PC-3 (cell line): ENCODE measurements around the gene DDAH2. TPM values are rescaled to one million over a fixed set of nuclear protein-coding genes. Genes with fewer than 3 reads are reported as not detected.

Experiments used
- ATAC-seq: fragments of 200-7000 bp; cut with Tn5 transposase; 2 replicates; pipeline ENCODE4 v1.9.1; 2020; ENCODE audit warnings: mild to moderate bottlenecking, moderate library complexity
- BruUV-seq: library from RNA; stranded (reverse); fragments of 400-500 nt; replicated peaks from 2 replicates; lab custom pipeline; 2021; lab: Mats Ljungman, UMichigan
- CTCF ChIA-PET: fragments of 300-600 bp; sonication (Branson Sonifier 250); formaldehyde crosslinking; loops from one replicate; lab custom pipeline; 2022; ENCODE audit warnings: antibody characterized with exemption; lab: Charles Lee
- POLR2A ChIA-PET: fragments of 300-600 bp; sonication (Branson Sonifier 250); formaldehyde crosslinking; loops from one replicate; lab custom pipeline; 2022; ENCODE audit warnings: antibody characterized with exemption; ENCODE audit not compliant: unreplicated experiment; lab: Charles Lee
- DNase-seq: peaks from one replicate; pipeline ENCODE4 v3.0.0-alpha.2; 2015
- H2AFZ ChIP-seq: fragments of 300-600 bp; sonication (generic); 2 replicates; pipeline ENCODE4 v1.6.0; 2016; ENCODE audit warnings: antibody characterized with exemption, low read length
- H3F3A ChIP-seq: fragments of 300-600 bp; sonication (generic); one replicate; pipeline ENCODE4 v1.6.0; 2017; ENCODE audit warnings: antibody characterized with exemption, low read length, control low read depth, mild to moderate bottlenecking; ENCODE audit not compliant: unreplicated experiment
- H3K27ac ChIP-seq: fragments of 300-600 bp; sonication (generic); 2 replicates; pipeline ENCODE4 v1.5.1; 2016; ENCODE audit warnings: mild to moderate bottlenecking, low read length
- H3K27me3 ChIP-seq: fragments of 300-600 bp; sonication (generic); 2 replicates; pipeline ENCODE4 v1.6.1; 2016; ENCODE audit warnings: low read length, mixed read lengths
- H3K36me3 ChIP-seq: fragments of 300-600 bp; sonication (generic); 2 replicates; pipeline ENCODE4 v1.6.1; 2016; ENCODE audit warnings: low read depth, mixed run types, low read length, mixed read lengths
- H3K4me1 ChIP-seq: fragments of 300-600 bp; sonication (generic); 2 replicates; pipeline ENCODE4 v1.5.1; 2016; ENCODE audit warnings: low read length; ENCODE audit not compliant: insufficient read depth
- H3K4me2 ChIP-seq: fragments of 300-600 bp; sonication (generic); 2 replicates; pipeline ENCODE4 v1.6.0; 2016; ENCODE audit warnings: low read length
- H3K4me3 ChIP-seq: fragments of 300-600 bp; sonication (generic); 2 replicates; pipeline ENCODE4 v1.5.1; 2016; ENCODE audit warnings: mild to moderate bottlenecking, low read length, mixed read lengths
- H3K79me2 ChIP-seq: fragments of 300-600 bp; sonication (generic); 2 replicates; pipeline ENCODE4 v1.6.1; 2017; ENCODE audit warnings: low read length, mixed read lengths
- H3K9ac ChIP-seq: fragments of 300-600 bp; sonication (generic); 2 replicates; pipeline ENCODE4 v1.6.0; 2016; ENCODE audit warnings: mild to moderate bottlenecking, low read length
- H3K9me2 ChIP-seq: fragments of 300-600 bp; sonication (generic); replicated peaks from 2 replicates; pipeline ENCODE4 v1.6.1; 2016; ENCODE audit warnings: mixed run types, low read length, mixed read lengths
- H3K9me3 ChIP-seq: fragments of 300-600 bp; sonication (generic); 2 replicates; pipeline ENCODE4 v1.6.1; 2016; ENCODE audit warnings: low read length, mixed read lengths
- H4K20me1 ChIP-seq: fragments of 300-600 bp; sonication (generic); 2 replicates; pipeline ENCODE4 v1.6.1; 2016; ENCODE audit warnings: low read length, mixed read lengths
- CTCF ChIP-seq: fragments of 300-600 bp; sonication (generic); conservative IDR thresholded peaks from 2 replicates; pipeline ENCODE4 v1.5.1; 2017; ENCODE audit warnings: antibody characterized with exemption, low read depth, mild to moderate bottlenecking, low read length
- EZH2 ChIP-seq: fragments of 300-600 bp; sonication (generic); IDR thresholded peaks from one replicate; pipeline ENCODE4 v1.6.1; 2017; ENCODE audit warnings: antibody characterized with exemption, mild to moderate bottlenecking, low read length; ENCODE audit not compliant: unreplicated experiment
- EZH2phosphoT487 ChIP-seq: fragments of 300-600 bp; sonication (generic); IDR thresholded peaks from 2 replicates; pipeline ENCODE4 v1.6.1; 2018; ENCODE audit warnings: mild to moderate bottlenecking, antibody characterized with exemption, low read length, borderline replicate concordance
- intact Hi-C: fragments of 100-400 bp; cut with micrococcal nuclease; formaldehyde crosslinking; loops from 2 replicates; pipeline ENCODE4 v1.9.0; 2023
- total RNA-seq: library from RNA; depleted of rRNA; stranded (reverse); fragments of >200 nt; gene quantifications from 2 replicates; pipeline ENCODE4 v1.2.3, GENCODE V29; 2014

Gene DDAH2
- total RNA-seq, 1 experiment from 2014 or later = 65.5 TPM

- BruUV-seq = no TSS peak
- CTCF ChIA-PET = interaction anchor here (0.6 kb wide), 1 partner anchor 48 kb away, joined by 3 read pairs; no protein-coding TSS in a partner anchor
- H3K36me3 ChIP-seq = no peaks in the 10 kb centered on the region
- no peaks in the 10 kb centered on the region for H4K20me1 ChIP-seq
- peak overlapping the region; percentile 28; the same call in 1 of the 2 replicates for H3K9ac ChIP-seq
- no peaks in the 10 kb centered on the region for H3K27me3 ChIP-seq
- H3K4me2 ChIP-seq = peak overlapping the region; percentile 73
- POLR2A ChIA-PET = no interaction called here
- peak; percentile 73 for ATAC-seq
- no peaks in the 10 kb centered on the region for H3K79me2 ChIP-seq
- no peak for TF ChIP-seq CTCF
- TF ChIP-seq EZH2 = no peak
- no peak for TF ChIP-seq EZH2phosphoT487
- peak; percentile 98 for DNase-seq
- H3K4me1 ChIP-seq = peaks cover 29% of the 10 kb centered on the region
- intact Hi-C loops = loop anchor here (10.0 kb wide), 1 partner anchor 47 kb away; the partner anchor contains the start of gene SAPCD1
- H3K4me3 ChIP-seq = peak overlapping the region; percentile 15; the same call in 1 of the 2 replicates
- H3K27ac ChIP-seq = peak overlapping the region; percentile 81
- H3K9me3 ChIP-seq = no peaks in the 10 kb centered on the region
- H3K9me2 ChIP-seq = no peaks in the 10 kb centered on the region
- H3F3A ChIP-seq = no peaks in the 10 kb centered on the region
- peak overlapping the region; percentile 13; the same call in 1 of the 2 replicates for H2AFZ ChIP-seq
Observed at GRCh38 chr6:31718265-31718664, 10.8 kb downstream of the DDAH2 start.

- ATAC-seq (peak; percentile 68), DNase-seq (peak; percentile 70)
- H4K20me1 ChIP-seq = no peaks in the 10 kb centered on the region
- BruUV-seq = no TSS peak
- H3K27me3 ChIP-seq = no peaks in the 10 kb centered on the region
- H2AFZ ChIP-seq = peak overlapping the region; percentile 13
- CTCF ChIA-PET = no interaction called here
- peak overlapping the region; percentile 15; the same call in 1 of the 2 replicates for H3K4me3 ChIP-seq
- no peaks in the 10 kb centered on the region for H3K36me3 ChIP-seq
- peak overlapping the region; percentile 81 for H3K27ac ChIP-seq
- H3K79me2 ChIP-seq = no peaks in the 10 kb centered on the region
- no peaks in the 10 kb centered on the region for H3K9me2 ChIP-seq
- H3K9ac ChIP-seq = peak overlapping the region; percentile 28; the same call in 1 of the 2 replicates
- TF ChIP-seq CTCF = peak; percentile 54
- no peak for TF ChIP-seq EZH2
- POLR2A ChIA-PET = interaction anchor here (0.7 kb wide), 1 partner anchor 74 kb away, joined by 3 read pairs; no protein-coding TSS in a partner anchor
- H3F3A ChIP-seq = no peaks in the 10 kb centered on the region
- H3K4me1 ChIP-seq = peaks cover 29% of the 10 kb centered on the region
- H3K4me2 ChIP-seq = peak overlapping the region; percentile 73
- no peaks in the 10 kb centered on the region for H3K9me3 ChIP-seq
- intact Hi-C loops = loop anchor here (10.0 kb wide), 1 partner anchor 47 kb away; the partner anchor contains the start of gene SAPCD1
Observed at GRCh38 chr6:31717499-31718222, 11.4 kb downstream of the DDAH2 start.
